ENCODE results near the gene ADAMTSL1. TPM values are rescaled to one million over a fixed set of nuclear protein-coding genes. Genes with fewer than 3 reads are reported as not detected.

Gene ADAMTSL1
- total RNA-seq, 4 donors from 2014 or later = 2.8 to 26.4 (median 9.4) TPM

DNA sequence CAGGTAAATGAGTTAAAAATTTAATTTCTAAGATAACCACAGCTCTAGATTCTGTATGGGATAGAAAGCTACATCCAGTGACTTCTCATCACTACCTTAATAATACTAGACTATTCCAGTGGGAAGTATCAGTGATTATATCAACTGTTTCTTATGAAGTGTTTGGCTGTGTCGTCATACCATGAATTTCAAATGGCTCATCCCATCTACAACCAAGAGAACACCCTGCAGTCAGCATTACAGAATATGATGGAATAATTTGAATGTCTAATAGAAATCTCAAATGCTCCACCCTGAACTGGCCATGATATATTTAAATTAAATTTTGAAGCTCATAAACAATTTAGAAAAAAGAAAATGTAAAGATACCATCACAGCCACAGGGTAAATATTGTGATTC lies 245.0 kb downstream of the ADAMTSL1 start:
- DNase-seq = no peak
- TF ChIP-seq, protein P1, sequence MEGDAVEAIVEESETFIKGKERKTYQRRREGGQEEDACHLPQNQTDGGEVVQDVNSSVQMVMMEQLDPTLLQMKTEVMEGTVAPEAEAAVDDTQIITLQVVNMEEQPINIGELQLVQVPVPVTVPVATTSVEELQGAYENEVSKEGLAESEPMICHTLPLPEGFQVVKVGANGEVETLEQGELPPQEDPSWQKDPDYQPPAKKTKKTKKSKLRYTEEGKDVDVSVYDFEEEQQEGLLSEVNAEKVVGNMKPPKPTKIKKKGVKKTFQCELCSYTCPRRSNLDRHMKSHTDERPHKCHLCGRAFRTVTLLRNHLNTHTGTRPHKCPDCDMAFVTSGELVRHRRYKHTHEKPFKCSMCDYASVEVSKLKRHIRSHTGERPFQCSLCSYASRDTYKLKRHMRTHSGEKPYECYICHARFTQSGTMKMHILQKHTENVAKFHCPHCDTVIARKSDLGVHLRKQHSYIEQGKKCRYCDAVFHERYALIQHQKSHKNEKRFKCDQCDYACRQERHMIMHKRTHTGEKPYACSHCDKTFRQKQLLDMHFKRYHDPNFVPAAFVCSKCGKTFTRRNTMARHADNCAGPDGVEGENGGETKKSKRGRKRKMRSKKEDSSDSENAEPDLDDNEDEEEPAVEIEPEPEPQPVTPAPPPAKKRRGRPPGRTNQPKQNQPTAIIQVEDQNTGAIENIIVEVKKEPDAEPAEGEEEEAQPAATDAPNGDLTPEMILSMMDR (IDR thresholded peaks at IDR 0.05) = no peak
- TF ChIP-seq POLR2A (IDR thresholded peaks at IDR 0.05) = no peak

GRCh38 chr9:18720691-18721090 lies 246.7 kb downstream of the ADAMTSL1 start:
- TF ChIP-seq, protein P1 (IDR thresholded peaks at IDR 0.05) = no peak
- no peak for TF ChIP-seq POLR2A (IDR thresholded peaks at IDR 0.05)
- Histone ChIP-seq H3K27me3 (no peaks in the 10 kb centered on the region), H3K4me3 (no peak overlapping the region), H3K36me3 (no peaks in the 10 kb centered on the region), H3K9me3 (no peaks in the 10 kb centered on the region), H3K27ac (no peak overlapping the region), H3K4me1 (no peaks in the 10 kb centered on the region)
- DNase-seq = no peak

More for the DNA sequence above, 245.0 kb downstream of the ADAMTSL1 start:
- H3K9me3 ChIP-seq = no peaks in the 10 kb centered on the region
- H3K36me3 ChIP-seq = no peaks in the 10 kb centered on the region
- H3K27ac ChIP-seq = no peak overlapping the region
- H3K4me1 ChIP-seq = no peaks in the 10 kb centered on the region
- H3K27me3 ChIP-seq = no peaks in the 10 kb centered on the region
- H3K4me3 ChIP-seq = no peak overlapping the region

GRCh38 chr9:18721267-18721994 lies 247.5 kb downstream of the ADAMTSL1 start:
- no peaks in the 10 kb centered on the region for H3K4me1 ChIP-seq
- no peak for TF ChIP-seq POLR2A (IDR thresholded peaks at IDR 0.05)
- TF ChIP-seq, protein P1 (IDR thresholded peaks at IDR 0.05) = no peak
- no peak overlapping the region for H3K4me3 ChIP-seq
- no peak for DNase-seq
- H3K9me3 ChIP-seq = no peaks in the 10 kb centered on the region
- no peaks in the 10 kb centered on the region for H3K27me3 ChIP-seq
- H3K27ac ChIP-seq = no peak overlapping the region
- no peaks in the 10 kb centered on the region for H3K36me3 ChIP-seq

DNA sequence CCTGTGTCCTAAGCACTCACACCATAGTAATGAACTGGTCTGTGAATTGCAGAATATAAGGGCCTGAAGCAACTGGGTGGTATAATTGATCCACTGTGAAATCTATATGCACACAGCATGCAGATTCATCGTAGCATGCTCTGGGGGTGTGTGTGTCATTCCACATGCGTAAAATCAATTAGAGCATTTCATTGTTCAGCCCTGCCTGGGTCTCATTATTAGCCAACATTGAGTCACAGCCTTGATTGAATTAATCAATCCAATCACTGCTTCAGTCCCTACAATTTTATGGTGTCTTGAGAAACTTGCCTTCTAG lies 248.0 kb downstream of the ADAMTSL1 start:
- TF ChIP-seq, protein P1 (IDR thresholded peaks at IDR 0.05) = no peak
- TF ChIP-seq POLR2A (IDR thresholded peaks at IDR 0.05) = no peak
- Histone ChIP-seq H3K9me3 (no peaks in the 10 kb centered on the region), H3K36me3 (no peaks in the 10 kb centered on the region), H3K4me1 (peaks cover 0 to 2% (median 0%) of the 10 kb centered on the region in 4 donors), H3K27ac (no peak overlapping the region), H3K4me3 (no peak overlapping the region), H3K27me3 (no peaks in the 10 kb centered on the region)
- no peak for DNase-seq

GRCh38 chr9:18722882-18723281 lies 248.9 kb downstream of the ADAMTSL1 start:
- no peak overlapping the region for H3K27ac ChIP-seq
- no peak for DNase-seq
- H3K4me1 ChIP-seq = peaks cover 0 to 3% (median 0%) of the 10 kb centered on the region in 4 donors
- no peaks in the 10 kb centered on the region for H3K27me3 ChIP-seq
- no peaks in the 10 kb centered on the region for H3K9me3 ChIP-seq
- H3K4me3 ChIP-seq = no peak overlapping the region
- TF ChIP-seq, protein P1 (IDR thresholded peaks at IDR 0.05) = no peak
- TF ChIP-seq POLR2A (IDR thresholded peaks at IDR 0.05) = no peak
- no peaks in the 10 kb centered on the region for H3K36me3 ChIP-seq
